GM21367 (cell line): ENCODE measurements around the gene HOMER1.

ENCODE experiments used
- ATAC-seq: cut with Tn5 transposase; IDR thresholded peaks from one replicate; pipeline ENCODE4 v1.9.1; 2021; ENCODE audit not compliant: unreplicated experiment

HOMER1 gene

GRCh38 chr5:79329453-79329852, 184.5 kb downstream of the HOMER1 start:
- ATAC-seq, result no peak
